Neural progenitor cell (in vitro differentiated cells): Measurements from ENCODE around the gene CCDC18.

Source experiments
- EZH2 ChIP-seq: fragments of 200-600 bp; sonication (generic); IDR thresholded peaks from 2 replicates; pipeline ENCODE4 v1.6.1; 2017; ENCODE audit warnings: antibody characterized with exemption, mild to moderate bottlenecking, moderate library complexity
- TF ChIP-seq, protein P1 (sequence below): fragments of 200-600 bp; sonication (generic); IDR thresholded peaks from 2 replicates; pipeline ENCODE4 v1.5.1; 2017; ENCODE audit warnings: antibody characterized with exemption, mild to moderate bottlenecking

DNA sequence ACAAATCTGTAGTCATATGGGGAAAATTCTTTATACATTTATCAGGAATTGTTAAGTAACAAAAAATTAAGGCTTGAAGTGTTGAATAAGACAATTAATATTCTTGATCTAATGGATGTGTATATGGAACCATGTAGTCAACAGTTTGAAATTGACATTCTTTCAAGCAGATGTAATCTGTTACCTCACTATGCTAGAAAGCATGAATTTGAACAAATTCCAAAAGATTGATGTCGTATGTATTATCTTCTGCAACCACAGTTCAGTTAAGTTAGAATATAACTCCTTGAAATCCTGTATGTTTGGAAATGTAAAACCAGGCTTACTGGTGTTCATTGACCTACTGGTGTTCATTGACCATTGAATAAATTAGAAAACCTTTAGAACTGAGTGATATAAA is 16.1 kb downstream of the CCDC18 start:
- TF ChIP-seq, protein P1, sequence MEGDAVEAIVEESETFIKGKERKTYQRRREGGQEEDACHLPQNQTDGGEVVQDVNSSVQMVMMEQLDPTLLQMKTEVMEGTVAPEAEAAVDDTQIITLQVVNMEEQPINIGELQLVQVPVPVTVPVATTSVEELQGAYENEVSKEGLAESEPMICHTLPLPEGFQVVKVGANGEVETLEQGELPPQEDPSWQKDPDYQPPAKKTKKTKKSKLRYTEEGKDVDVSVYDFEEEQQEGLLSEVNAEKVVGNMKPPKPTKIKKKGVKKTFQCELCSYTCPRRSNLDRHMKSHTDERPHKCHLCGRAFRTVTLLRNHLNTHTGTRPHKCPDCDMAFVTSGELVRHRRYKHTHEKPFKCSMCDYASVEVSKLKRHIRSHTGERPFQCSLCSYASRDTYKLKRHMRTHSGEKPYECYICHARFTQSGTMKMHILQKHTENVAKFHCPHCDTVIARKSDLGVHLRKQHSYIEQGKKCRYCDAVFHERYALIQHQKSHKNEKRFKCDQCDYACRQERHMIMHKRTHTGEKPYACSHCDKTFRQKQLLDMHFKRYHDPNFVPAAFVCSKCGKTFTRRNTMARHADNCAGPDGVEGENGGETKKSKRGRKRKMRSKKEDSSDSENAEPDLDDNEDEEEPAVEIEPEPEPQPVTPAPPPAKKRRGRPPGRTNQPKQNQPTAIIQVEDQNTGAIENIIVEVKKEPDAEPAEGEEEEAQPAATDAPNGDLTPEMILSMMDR = no peak
- TF ChIP-seq EZH2 = no peak
